Activated T-helper 1 cell treated with anti-CD3 and anti-CD28 coated beads, Interleukin-12 subunit alpha, Interleukin-12 subunit beta, Interleukin-2, Interleukin-4 antibody, amounts not matched to agents 30 ng/mL and 10 ng/mL and 1 ng/mL, durations not matched to agents 14 hours and 24 hours and 36 hours (primary cell): ENCODE results near the gene HCN2. TPM values are rescaled to one million over a fixed set of nuclear protein-coding genes. Genes with fewer than 3 reads are reported as not detected.

Experiments
- DNase-seq: peaks from one replicate; pipeline ENCODE4 v3.0.0; 2021; ENCODE audit warnings: low spot score
- H3K27ac Mint-ChIP-seq: one replicate; pipeline ENCODE4 v1.8.0; 2021; ENCODE audit warnings: mild to moderate bottlenecking, mixed read lengths
- H3K27me3 Mint-ChIP-seq: one replicate; pipeline ENCODE4 v1.8.0; 2022; ENCODE audit warnings: mild to moderate bottlenecking, moderate library complexity, mixed read lengths; ENCODE audit not compliant: insufficient read depth
- H3K36me3 Mint-ChIP-seq: one replicate; pipeline ENCODE4 v1.8.0; 2021; ENCODE audit warnings: low read depth, mixed read lengths
- H3K4me1 Mint-ChIP-seq: one replicate; pipeline ENCODE4 v1.8.0; 2021; ENCODE audit warnings: low read depth, mixed read lengths
- H3K4me3 Mint-ChIP-seq: one replicate; pipeline ENCODE4 v1.8.0; 2021; ENCODE audit warnings: mild to moderate bottlenecking, moderate library complexity, mixed read lengths
- H3K9me3 Mint-ChIP-seq: one replicate; pipeline ENCODE4 v1.8.0; 2021; ENCODE audit warnings: mixed read lengths
- intact Hi-C: fragments of 100-400 bp; cut with micrococcal nuclease; formaldehyde crosslinking; loops from one replicate; pipeline ENCODE4 v1.15.1; 2024
- total RNA-seq: library from RNA; stranded (reverse); gene quantifications from 2 replicates; pipeline ENCODE4 v1.2.3, GENCODE V29; 2022

Gene HCN2
- total RNA-seq, 1 donor from 2014 or later, result 1.1 TPM

DNA sequence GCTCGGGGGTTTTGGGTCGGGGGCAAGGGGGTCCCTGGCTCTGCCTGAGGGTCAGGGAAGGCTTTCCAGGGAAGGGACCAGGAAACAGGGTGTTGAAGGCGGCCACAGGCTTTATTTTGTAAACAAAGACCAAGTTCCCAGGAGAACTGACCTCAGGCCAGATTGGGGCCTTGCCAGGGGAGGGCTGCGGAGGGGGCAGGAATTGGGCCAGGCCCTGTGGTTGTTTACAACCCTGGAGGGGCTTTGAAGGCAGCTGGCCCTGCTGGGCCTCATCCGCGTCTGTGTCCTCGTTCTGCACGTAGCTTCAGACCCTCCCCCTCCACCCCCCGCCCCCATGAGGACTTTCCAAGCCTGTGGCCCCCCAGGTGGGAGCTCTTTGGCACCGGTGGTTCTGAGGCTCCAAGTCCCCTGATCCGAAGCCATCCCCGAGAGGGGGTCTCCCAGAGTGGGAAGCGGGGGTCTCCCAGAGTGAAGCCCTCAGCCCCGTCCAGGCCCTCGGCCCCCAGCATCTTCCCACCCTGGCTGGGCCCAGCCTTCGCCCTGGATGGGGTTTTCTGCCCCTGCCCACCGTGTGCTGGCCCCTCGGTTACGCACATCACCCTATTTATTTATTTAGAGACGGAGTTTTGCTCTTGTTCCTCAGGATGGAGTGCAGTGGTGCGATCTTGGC lies 30.8 kb upstream of the HCN2 start:
- Mint-ChIP-seq H3K4me3 (no peak overlapping the region), H3K9me3 (no peaks in the 10 kb centered on the region), H3K27ac (no peak overlapping the region), H3K27me3 (peaks cover 2% of the 10 kb centered on the region), H3K36me3 (no peaks in the 10 kb centered on the region), H3K4me1 (no peaks in the 10 kb centered on the region)
- DNase-seq, result no peak
- intact Hi-C loops, result no loop called here

DNA sequence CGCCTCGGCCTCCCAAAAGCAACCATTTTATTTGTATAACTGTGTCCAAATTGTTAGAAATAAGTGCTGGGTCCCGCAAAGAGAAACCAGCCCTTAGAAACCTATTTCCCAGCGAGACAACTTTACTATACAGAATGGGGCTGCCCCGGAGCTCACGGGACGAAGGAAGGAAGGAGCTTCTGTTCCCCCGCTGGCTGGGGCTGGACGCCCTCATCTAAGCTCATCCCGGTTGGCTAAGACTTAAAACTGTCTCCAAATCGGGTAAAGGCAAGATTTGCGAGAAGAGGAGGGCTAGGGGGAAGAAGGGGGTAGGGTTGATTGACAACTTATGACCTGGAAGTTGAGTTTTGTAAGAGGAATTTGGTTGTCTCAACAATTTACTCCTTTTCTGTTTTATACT lies 29.6 kb upstream of the HCN2 start:
- Mint-ChIP-seq H3K27me3 (peaks cover 2% of the 10 kb centered on the region), H3K36me3 (no peaks in the 10 kb centered on the region), H3K4me3 (no peak overlapping the region), H3K4me1 (no peaks in the 10 kb centered on the region), H3K9me3 (no peaks in the 10 kb centered on the region), H3K27ac (no peak overlapping the region)
- no peak for DNase-seq
- intact Hi-C loops, result no loop called here

DNA sequence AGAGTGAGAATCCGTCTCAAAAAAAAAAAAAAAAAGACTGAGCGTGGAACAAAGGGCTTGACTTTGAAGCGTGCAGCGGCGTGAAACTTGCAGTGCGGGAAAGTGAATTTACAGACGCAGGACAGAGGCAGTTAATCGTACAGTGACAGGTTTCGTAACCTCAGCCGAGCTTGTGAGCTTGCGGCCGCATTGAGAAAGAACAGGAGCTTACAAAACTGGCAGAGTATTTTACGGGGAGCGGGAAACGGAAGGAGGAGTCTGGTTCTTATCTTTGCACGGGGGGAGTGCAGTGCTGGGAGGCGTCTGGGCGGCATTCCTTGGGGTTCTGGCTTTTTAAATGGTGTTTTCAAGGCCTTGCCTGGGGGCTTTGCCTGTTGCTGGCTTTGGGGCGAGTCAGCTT lies 23.3 kb upstream of the HCN2 start:
- Mint-ChIP-seq H3K36me3 (no peaks in the 10 kb centered on the region), H3K4me1 (peaks cover 6% of the 10 kb centered on the region), H3K9me3 (no peaks in the 10 kb centered on the region), H3K27me3 (peaks cover 6% of the 10 kb centered on the region), H3K27ac (no peak overlapping the region), H3K4me3 (no peak overlapping the region)
- DNase-seq, result no peak
- intact Hi-C loops, result no loop called here

DNA sequence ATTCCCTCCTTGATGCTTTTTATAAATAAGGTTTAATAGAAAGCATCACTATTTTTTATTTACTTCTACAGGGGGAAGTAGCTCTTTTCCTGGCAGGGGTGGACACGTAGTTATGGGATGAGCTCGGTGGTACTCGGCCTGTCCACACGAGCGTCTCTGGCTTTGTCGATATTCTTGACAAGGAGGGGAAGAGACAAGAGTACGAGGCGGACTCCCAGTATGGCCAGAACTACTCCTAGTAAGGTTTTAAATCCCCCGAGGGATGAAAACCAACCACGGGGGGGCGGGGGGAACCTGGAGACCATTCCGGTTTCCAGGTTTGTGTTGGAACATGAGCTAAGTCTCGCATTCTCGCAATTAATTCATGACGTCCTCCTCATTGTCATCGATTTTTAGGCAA lies 22.8 kb upstream of the HCN2 start:
- DNase-seq, result no peak
- Mint-ChIP-seq H3K4me3 (no peak overlapping the region), H3K27ac (no peak overlapping the region), H3K27me3 (peaks cover 6% of the 10 kb centered on the region), H3K36me3 (no peaks in the 10 kb centered on the region), H3K4me1 (peaks cover 9% of the 10 kb centered on the region), H3K9me3 (no peaks in the 10 kb centered on the region)
- intact Hi-C loops, result no loop called here

DNA sequence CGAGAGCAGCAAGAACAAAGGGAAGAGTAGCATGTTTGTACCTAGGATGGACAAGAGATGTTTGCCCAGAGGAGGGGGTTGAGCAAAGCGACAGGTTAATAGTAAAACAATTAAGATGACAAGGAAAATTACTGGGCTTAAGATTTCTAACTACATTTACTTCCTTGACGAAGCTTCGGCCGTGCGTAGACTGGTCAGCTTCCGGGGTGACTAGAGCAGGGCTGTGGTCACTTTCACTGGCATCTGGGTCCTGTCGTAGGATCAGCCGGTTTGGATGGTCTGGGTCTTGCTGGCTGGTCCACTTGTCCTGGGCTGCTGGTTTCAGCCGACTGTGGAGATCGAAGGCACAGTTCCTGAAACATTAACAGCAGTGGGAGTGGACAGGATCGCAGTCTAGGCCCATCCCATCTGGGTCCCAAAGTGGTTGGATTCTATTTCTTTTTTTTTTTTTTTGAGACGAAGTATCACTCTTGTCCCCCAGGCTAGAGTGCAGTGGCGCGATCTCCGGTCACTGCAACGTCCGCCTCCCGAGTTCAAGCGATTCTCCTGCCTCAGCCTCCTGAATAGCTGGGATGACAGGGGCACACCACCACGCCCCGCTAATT lies 22.3 kb upstream of the HCN2 start:
- H3K4me3 Mint-ChIP-seq, result no peak overlapping the region
- no peaks in the 10 kb centered on the region for H3K9me3 Mint-ChIP-seq
- H3K27me3 Mint-ChIP-seq, result peaks cover 6% of the 10 kb centered on the region
- H3K4me1 Mint-ChIP-seq, result peaks cover 14% of the 10 kb centered on the region
- no peak for DNase-seq
- peak overlapping the region; percentile 13 for H3K27ac Mint-ChIP-seq
- H3K36me3 Mint-ChIP-seq, result no peaks in the 10 kb centered on the region
- intact Hi-C loops, result no loop called here

DNA sequence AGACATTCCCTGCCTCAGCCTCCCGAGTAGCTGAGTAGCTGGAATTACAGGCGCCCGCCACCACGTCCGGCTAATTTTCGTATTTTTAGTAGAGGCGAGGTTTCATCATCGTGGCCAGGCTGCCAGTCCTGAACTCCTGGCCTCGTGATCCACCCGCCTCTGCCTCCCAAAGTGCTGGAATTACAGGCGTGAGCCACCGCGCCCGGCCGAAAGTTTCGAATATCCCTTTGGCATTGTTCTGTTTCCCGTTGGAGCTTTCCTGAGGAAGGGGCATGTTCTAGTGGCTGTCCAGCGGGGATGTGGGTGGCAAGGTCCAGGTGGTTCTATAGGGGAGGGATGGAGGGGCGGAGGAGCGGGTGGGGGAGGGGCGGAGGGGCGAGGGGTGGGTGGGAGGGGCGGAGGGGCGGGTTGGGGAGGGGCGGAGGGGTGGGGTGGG lies 19.4 kb upstream of the HCN2 start:
- Mint-ChIP-seq H3K9me3 (no peaks in the 10 kb centered on the region), H3K4me1 (peaks cover 25% of the 10 kb centered on the region), H3K4me3 (peak overlapping the region; percentile 62), H3K27ac (peak overlapping the region; percentile 87), H3K27me3 (peaks cover 6% of the 10 kb centered on the region), H3K36me3 (peaks cover 4% of the 10 kb centered on the region)
- DNase-seq, result no peak
- intact Hi-C loops, result no loop called here

DNA sequence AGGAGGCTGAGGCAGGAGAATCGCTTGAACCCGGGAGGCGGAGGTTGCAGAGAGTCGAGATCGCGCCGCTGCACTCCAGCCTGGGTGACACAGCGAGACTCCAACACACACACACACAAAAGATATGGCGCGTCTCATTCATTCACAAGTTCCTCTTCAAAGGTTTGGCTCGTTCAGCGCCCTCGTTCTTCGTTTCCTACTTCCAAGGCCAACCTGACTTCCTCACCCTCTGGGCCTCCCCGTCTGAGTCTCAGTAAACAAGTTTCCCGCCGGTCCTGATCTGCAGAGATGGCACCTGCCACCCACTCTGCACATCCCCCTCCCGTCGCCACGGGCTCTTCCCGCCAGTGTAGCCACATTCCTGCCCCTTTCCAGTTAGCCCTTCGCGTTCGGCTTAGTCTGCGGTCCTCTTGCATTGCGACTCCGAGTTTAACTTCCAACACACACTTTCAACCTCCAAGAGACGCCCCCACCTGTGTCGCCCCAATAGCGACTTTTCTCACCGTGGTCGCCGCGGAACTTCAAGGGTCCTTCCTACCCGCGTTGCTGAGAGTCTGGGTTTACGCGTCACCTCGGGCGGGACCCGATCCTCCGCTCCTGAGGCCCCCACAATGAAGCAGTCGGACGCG lies 18.6 kb upstream of the HCN2 start:
- Mint-ChIP-seq H3K27ac (peak overlapping the region; percentile 99), H3K4me3 (peak overlapping the region; percentile 88), H3K4me1 (peaks cover 25% of the 10 kb centered on the region), H3K27me3 (peaks cover 6% of the 10 kb centered on the region), H3K36me3 (peaks cover 4% of the 10 kb centered on the region), H3K9me3 (no peaks in the 10 kb centered on the region)
- DNase-seq, result peak; percentile 32
- intact Hi-C loops, result no loop called here

DNA sequence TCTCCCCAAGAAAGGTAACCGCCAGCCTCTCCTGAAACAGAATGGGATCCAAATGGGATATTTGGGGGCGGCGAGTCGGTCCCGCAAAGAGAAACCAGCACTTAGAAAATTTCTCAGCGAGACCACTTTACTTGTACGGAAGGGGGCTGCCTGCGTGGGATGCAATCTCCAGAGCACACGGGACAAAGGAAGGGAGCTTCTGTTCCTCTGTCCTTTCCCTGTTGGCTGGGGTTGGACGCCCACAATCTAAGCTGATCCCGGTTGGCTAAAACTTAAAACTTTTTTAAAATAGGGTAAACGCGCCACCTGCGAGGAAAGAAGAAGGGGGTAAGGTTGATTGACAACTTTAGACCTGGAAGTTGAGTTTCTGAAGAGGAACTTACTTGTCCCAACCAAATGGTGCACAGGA lies 18.1 kb upstream of the HCN2 start:
- H3K27me3 Mint-ChIP-seq, result peaks cover 6% of the 10 kb centered on the region
- H3K4me3 Mint-ChIP-seq, result peak overlapping the region; percentile 88
- no peaks in the 10 kb centered on the region for H3K9me3 Mint-ChIP-seq
- H3K27ac Mint-ChIP-seq, result peak overlapping the region; percentile 99
- H3K36me3 Mint-ChIP-seq, result peaks cover 4% of the 10 kb centered on the region
- intact Hi-C loops, result no loop called here
- no peak for DNase-seq
- peaks cover 25% of the 10 kb centered on the region for H3K4me1 Mint-ChIP-seq

DNA sequence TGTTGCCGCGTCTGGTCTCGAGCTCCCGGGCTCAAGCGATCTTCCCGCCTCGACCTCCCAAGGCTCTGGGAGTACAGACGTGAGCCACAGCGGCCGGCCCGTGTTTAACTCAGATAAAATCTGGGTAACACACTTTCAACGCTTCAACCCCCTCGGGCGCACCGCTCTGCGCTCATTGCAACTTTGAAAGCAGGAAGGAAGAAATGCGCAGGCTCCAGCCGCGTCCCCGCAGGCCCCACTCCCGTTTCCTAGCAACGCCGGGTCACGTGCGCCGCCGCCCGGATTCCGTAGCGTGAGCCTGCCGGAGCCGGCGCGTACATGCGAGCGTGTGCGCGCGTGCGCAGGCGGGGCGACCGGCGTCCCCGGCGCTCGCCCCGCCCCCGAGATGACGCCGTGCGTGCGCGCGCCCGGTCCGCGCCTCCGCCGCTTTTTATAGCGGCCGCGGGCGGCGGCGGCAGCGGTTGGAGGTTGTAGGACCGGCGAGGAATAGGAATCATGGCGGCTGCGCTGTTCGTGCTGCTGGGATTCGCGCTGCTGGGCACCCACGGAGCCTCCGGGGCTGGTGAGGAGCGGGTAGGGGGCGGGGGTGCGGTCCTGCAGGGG lies 17.4 kb upstream of the HCN2 start, which contains the start of gene BSG:
Gene BSG, plus strand, starts transcription at position 457 of the 603 bp plus-strand sequence. Its CDS starts 39 bp downstream, at position 496.
- Mint-ChIP-seq H3K36me3 (peaks cover 4% of the 10 kb centered on the region), H3K4me3 (peak within 1 kb of the TSS; percentile 88), H3K9me3 (no peaks in the 10 kb centered on the region), H3K4me1 (peaks cover 25% of the 10 kb centered on the region), H3K27me3 (peaks cover 6% of the 10 kb centered on the region), H3K27ac (peak within 1 kb of the TSS; percentile 99)
- DNase-seq, result peak; percentile 99
- intact Hi-C loops, result loop anchor here (1.0 to 2.0 kb wide), 7 partner anchors 39 to 225 kb away; partner anchors contain the start of genes CDC34, POLRMT, PTBP1 and TPGS1

DNA sequence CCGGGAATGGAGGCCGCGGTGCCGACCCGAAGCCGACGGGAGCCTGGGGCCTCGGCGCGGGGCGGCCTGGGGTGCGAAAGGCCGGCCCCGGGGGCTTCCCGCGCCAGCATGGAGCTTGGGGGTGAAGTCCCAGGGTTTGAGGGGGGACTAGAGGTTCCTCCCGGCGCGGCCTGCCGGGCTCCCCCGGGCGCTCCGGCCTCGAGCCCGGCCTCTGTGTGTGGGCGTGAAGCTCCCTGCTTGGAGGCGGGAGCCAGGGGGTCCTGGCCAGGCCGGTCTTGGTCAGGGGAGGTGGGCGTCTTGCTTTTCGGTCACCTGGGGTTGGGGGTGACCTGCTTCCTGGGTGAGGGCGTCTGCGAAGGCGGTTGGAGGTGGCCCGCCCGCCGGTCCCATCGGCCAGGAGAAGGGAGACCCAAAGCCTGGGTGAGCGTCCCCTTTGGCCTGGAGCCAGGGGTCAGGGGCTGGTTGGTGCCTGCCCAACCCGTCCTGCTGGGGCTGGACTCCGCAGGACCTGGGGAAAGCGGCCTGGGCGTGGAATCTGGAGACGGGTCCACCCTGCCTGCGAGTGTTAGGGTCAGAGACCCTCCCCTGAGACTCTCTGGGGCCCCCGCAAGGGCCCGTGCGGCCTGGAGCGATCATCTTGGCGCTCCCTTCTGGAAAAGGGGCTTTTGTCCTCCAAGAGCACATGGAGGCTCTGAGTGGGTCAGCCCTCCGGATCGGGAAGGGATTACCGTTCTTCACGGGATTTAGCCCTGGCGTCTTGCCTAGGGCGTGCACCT lies 16.8 kb upstream of the HCN2 start:
- H3K36me3 Mint-ChIP-seq, result peaks cover 4% of the 10 kb centered on the region
- H3K4me3 Mint-ChIP-seq, result peak overlapping the region; percentile 88
- intact Hi-C loops, result loop anchor here (1.0 to 2.0 kb wide), 7 partner anchors 38 to 224 kb away; partner anchors contain the start of genes CDC34, POLRMT, PTBP1 and TPGS1
- H3K27me3 Mint-ChIP-seq, result peaks cover 6% of the 10 kb centered on the region
- H3K27ac Mint-ChIP-seq, result peak overlapping the region; percentile 72
- H3K9me3 Mint-ChIP-seq, result no peaks in the 10 kb centered on the region
- peak; percentile 22 for DNase-seq
- peaks cover 25% of the 10 kb centered on the region for H3K4me1 Mint-ChIP-seq

DNA sequence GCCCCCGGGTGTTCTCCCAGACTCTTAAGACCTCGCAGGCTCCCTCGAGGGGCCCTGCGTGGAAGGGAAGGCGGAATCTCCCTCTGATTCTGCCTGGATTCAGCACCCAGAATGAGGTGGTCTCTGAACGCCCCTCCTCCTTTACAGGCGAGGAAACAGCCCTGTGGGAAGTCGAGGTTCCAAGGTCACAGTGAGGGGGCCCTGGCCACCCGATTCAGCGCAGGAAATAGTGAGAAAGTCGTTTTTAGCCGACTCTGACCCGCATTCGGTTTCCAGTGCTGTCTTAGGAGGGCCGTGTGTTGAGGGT lies 16.2 kb upstream of the HCN2 start:
- intact Hi-C loops, result loop anchor here (2.0 kb wide), 1 partner anchor 223 kb away; the partner anchor contains the start of gene PTBP1
- DNase-seq, result no peak
- Mint-ChIP-seq H3K36me3 (peaks cover 4% of the 10 kb centered on the region), H3K9me3 (no peaks in the 10 kb centered on the region), H3K27me3 (peaks cover 6% of the 10 kb centered on the region), H3K4me1 (peaks cover 25% of the 10 kb centered on the region), H3K4me3 (peak overlapping the region; percentile 88), H3K27ac (peak overlapping the region; percentile 43)
